ENCODE results near the gene KDM6A. TPM values are rescaled to one million over a fixed set of nuclear protein-coding genes. Genes with fewer than 3 reads are reported as not detected.
"Not testable (repeated sequence)": the region's sequence is repeated elsewhere in the genome, so short reads cannot be mapped to it uniquely, and the experiment has no call there.

KDM6A gene
- total RNA-seq: 16.3 and 16.8 TPM in 2 replicates

GRCh38 chrX:44872821-44873414 is at the start of gene KDM6A:
Gene KDM6A (plus strand): TSS chrX:44873188. CDS start chrX:44873552, 364 bp downstream.
- peak; percentile 98 to 99 for DNase-seq (ENCODE audit: low read depth in 2 of 2)

DNA sequence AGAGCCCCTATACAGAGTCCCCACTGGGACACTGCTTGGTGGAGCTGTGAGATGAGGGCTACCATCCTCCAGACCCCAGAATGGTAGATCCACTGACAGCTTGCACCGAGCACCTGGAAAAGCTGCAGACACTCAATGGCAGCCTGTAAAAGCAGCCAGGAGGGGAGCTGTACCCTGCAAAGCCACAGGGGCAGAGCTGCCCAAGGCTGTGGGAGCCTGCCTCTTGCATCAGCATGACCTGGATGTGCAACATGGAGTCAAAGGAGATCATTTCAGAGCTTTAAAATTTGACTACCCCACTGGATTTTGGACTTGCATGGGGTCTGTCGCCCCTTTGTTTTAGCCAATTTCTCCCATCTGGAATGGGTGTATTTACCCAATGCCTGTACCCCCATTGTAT is 49.8 kb upstream of the KDM6A start:
- not testable (repeated sequence) for DNase-seq (ENCODE audit: low read depth in 2 of 2)

GRCh38 chrX:44828008-44828605 is 44.9 kb upstream of the KDM6A start:
- DNase-seq (ENCODE audit: low read depth in 2 of 2): peak; percentile 33 to 78

- DNase-seq (ENCODE audit: low read depth in 2 of 2): no peak
Measured at GRCh38 chrX:44829832-44830231, 43.2 kb upstream of the KDM6A start.

GRCh38 chrX:44842550-44843317 is 30.3 kb upstream of the KDM6A start:
- no peak for DNase-seq (ENCODE audit: low read depth in 2 of 2)

DNA sequence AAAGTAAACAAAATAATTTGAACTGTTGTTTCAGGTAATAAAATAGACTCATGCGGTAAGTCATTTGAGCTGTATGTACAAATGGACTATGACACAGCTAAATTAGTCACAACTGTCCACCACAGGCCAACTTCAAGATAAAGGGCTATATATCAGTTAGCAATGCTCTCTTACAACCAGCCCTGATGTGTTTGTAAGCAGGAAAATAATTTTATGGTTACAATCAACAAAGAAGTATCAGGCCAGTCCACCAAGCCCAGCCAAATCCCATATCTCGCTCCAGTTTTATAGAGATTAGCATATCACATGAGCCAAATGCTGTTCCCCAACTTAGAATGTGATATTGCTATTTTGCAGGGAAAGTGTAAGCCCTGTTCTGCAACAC is 29.7 kb upstream of the KDM6A start:
- no peak for DNase-seq (ENCODE audit: low read depth in 2 of 2)

- DNase-seq (ENCODE audit: low read depth in 2 of 2): no peak
Measured at GRCh38 chrX:44843753-44844152, 29.2 kb upstream of the KDM6A start, which contains the start of gene DUSP21. Gene DUSP21 (plus strand): TSS chrX:44844021. CDS start chrX:44844133, 112 bp downstream.

- no peak for DNase-seq (ENCODE audit: low read depth in 2 of 2)
Measured at GRCh38 chrX:44844204-44844603, 28.8 kb upstream of the KDM6A start.

DNA sequence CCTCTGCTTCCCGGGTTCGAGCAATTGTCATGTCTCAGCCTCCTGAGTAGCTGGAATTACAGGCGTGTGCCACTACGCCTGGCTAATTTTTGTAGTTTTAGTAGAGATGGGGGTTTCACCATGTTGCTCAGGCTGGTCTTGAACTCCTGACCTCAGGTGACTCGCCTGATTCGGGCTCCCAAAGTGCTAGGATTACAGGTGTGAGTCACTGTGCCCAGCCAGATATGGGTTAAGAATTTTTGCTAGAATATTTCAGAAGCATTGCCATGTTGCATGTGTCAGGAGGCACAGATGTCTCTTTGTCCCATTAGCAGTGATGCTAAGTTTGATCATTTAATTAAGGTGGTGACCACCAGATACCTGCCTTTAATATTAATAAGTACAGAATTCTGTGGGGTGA is 22.1 kb upstream of the KDM6A start:
- not testable (repeated sequence) for DNase-seq (ENCODE audit: low read depth in 2 of 2)

- DNase-seq (ENCODE audit: low read depth in 2 of 2): no peak
Measured at GRCh38 chrX:44871114-44871645, 1.8 kb upstream of the KDM6A start.

DNA sequence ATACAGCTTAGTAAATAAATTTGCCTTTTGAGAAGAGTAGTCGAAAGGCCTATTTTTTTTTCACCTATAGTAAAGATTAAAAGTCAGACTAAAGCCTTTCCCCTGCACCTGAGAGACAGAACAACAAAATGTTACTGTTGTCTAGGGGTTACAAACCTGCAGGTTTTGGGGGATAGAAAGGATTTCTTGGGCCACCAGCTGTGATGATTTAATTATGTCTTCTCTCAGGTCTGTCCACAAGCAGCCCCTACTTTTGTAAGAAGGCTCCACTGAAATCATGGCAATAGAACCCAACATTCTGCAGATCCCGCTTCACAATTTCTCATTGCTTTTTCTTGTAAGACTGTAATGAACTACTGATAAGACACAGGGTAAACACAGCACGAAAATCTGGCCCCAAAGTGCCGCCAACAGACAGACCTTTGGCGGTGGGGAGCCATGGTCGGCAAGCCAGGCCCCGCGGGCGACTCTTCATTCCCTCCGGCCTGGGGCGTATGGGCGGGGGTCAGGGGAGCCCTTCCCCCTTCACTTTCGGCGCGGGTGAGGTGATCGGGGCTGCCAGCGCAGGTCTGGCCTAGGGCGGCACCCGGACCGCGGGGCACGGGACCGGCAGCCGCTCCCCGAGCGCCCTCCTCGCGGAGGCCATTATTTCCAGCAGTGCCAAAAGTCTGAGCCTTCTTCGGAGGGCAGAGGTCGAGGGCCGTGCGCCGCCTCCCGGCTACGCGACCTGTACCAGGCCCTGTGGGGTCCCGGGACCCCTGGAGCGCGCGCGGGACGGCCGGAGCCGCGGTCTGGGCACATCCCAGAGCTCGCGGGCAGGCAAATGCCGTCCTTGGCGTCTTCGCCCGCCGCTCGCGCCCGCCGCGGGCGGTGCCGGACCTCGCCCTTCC is 812 bp upstream of the KDM6A start:
- DNase-seq (ENCODE audit: low read depth in 2 of 2): peak; percentile 25 to 52

DNA sequence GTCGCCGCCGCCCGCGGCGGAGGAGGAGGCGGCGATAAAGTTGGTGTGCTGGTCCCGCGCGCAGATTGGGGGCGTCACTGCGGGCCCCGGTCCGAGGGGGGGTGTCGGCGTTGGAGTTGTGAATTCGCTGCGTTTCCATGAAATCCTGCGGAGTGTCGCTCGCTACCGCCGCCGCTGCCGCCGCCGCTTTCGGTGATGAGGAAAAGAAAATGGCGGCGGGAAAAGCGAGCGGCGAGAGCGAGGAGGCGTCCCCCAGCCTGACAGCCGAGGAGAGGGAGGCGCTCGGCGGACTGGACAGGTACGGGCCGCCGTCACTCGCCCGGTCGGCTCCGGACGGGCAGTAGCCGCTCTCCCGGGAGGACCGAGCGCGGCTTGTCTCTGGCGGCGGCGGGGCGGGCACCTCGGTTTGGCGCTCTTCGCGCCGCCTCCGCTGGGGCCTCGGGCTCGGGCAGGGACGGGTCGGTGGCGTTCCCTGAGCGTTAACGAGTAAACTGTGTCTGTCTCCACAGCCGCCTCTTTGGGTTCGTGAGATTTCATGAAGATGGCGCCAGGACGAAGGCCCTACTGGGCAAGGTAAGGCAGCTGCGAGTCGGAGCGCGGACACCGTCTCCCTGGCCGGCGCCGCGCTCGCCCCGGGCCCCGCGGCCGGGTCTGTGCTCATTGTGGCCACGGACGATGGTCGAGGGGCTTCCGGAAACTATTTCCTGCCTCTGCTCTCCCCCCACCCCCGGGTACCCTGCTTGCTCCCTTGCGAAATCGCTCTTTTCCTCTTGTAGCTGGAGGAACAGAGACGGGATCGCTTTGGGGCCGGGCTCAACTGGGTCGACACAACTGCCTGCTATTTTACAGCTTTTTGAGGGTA is 658 bp downstream of the KDM6A start:
- peak; percentile 54 to 73 for DNase-seq (ENCODE audit: low read depth in 2 of 2)

DNA sequence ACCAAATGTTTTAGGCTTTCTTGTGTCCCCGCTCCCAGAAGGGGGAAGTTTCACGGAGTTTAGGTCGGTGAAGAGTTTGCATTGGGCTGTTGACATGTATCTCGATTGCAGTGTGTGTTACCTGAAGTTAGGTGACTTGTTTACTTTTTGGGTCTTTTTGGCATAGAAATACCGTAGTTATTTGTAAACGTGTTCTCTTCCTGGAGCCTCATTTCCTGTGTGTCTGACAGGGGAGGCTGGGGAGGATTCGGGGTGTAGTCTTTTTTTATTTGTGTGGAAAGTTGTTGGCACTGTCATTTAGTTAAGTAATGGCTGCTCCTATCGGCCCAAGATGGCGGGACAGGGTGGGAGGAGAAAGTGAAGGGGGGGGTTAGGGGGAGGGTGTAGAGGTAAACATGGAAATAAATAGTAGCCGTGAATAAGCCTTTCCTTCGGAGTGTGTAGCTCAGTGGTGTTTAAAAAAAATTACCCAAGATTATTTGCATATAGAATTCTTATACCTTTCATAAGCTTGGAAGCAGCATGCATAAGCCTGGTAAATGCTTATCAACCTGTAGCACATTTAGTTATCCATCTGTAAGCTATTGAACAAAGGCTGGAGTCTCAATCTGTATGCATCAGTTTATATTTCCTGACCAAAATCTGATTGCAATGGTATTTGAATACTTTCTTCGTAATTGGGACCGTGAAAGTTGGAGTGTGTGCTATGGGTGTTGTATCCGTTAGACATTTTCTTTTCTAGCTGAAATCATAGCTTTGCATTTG is 1.6 kb downstream of the KDM6A start:
- peak; percentile 60 to 71 for DNase-seq (ENCODE audit: low read depth in 2 of 2)

- DNase-seq (ENCODE audit: low read depth in 2 of 2): no peak
Measured at GRCh38 chrX:44875185-44875489, 2.1 kb downstream of the KDM6A start.

DNA sequence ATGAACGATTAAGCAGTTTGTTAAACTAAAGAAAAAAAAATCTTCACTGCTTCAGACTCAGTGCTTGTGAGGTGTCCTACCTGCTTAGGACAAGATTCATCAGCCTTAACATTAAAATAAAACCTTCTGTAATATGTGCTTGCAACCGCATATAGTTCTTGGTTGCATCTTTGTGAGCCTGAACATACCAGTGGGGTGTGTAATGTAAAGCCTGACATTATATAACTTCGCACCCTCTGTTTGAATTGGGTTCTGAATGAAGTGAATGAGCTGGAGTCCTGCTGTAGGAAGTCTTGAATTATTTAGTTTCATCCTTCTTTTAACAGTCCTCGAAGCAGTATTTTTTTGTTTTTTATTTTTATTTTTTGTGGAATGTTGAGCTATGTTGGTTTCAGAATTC is 3.1 kb downstream of the KDM6A start:
- no peak for DNase-seq (ENCODE audit: low read depth in 2 of 2)

DNA sequence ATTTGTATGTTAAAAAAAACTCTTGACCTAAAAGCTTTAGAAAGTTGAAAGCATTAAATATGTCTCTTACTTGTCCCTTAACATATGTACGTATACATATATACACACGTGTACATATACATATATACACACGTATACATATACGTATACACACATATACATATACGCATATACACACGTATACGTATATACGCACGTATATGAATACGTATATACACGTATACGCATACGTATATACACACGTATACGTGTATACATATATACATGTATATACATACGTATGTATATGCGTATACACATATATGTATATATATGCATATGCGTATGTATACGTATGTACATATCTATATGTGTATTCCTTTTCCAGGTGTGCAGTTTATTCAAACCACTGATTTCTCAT is 3.8 kb downstream of the KDM6A start:
- no peak for DNase-seq (ENCODE audit: low read depth in 2 of 2)

- DNase-seq (ENCODE audit: low read depth in 2 of 2): no peak
Measured at GRCh38 chrX:44878780-44879179, 5.8 kb downstream of the KDM6A start.

DNA sequence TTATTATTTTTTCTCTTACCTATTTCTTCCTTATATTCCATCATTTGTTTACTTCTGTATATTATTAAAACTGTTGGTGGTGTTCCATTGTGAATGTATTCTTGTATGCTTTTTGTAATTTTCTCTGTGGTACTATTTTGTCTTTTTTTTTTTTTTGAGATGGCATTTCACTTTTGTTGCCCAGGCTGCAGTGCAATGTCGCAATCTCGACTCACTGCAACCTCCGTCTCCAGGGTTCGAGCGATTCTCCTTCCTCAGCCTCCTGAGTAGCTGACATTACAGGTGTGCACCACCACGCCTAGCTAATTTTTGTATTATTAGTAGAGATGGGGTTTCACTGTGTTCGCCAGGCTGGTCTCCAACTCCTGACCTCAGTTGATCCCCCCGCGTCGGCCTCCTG is 8.6 kb downstream of the KDM6A start:
- no peak for DNase-seq (ENCODE audit: low read depth in 2 of 2)

DNA sequence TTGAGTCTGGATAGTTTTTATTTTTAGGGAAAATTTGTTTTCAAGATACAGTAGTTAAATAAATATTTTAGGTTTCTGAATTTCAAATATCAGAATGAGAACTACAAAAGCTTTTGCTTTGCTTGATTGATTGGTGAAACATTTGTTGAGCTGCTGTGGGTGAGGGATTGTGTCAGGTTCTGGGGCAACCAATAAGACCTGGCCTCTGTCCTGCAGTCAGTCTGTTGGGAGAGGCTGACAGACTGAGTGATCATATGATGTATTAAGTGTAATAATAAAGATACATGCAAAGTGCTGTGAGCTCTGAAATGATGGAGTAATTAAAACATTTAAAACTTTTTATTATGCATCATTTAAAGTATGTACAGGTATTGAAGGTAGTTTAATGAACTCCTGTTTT is 9.6 kb downstream of the KDM6A start:
- no peak for DNase-seq (ENCODE audit: low read depth in 2 of 2)

- DNase-seq (ENCODE audit: low read depth in 2 of 2): no peak
Measured at GRCh38 chrX:44884944-44885343, 12.0 kb downstream of the KDM6A start.
